Measurements from ENCODE around the gene EFCAB14. TPM values are rescaled to one million over a fixed set of nuclear protein-coding genes. Genes with fewer than 3 reads are reported as not detected.

The EFCAB14 gene
- total and polyA plus RNA-seq, 9 of the 15 experiments (the other 6 are each of a cell fraction or from before 2014, with no cell fraction given) = 7.3 to 49.0 (median 37.3) TPM

- TF ChIP-seq ATF3 (IDR thresholded peaks at IDR 0.05) = peak; percentile 13; the same call in 1 of the 2 replicates
- no peak for TF ChIP-seq ATF3 (CRISPR knock-in tag; conservative IDR thresholded peaks at IDR 0.05)
- TF ChIP-seq NFYB (IDR thresholded peaks at IDR 0.05; ENCODE audit: extremely low read depth, insufficient read length) = no peak
- TF ChIP-seq TFAM (CRISPR knock-in tag; conservative IDR thresholded peaks at IDR 0.05) = no peak
- TF ChIP-seq ZFP36 (IDR thresholded peaks at IDR 0.05; ENCODE audit: low read depth, low read length, partially characterized antibody) = no peak
- TF ChIP-seq HDAC3 (IDR thresholded peaks at IDR 0.05; ENCODE audit: borderline replicate concordance, partially characterized antibody) = peak; percentile 59
- TF ChIP-seq ELK3 (CRISPR knock-in tag; IDR thresholded peaks at IDR 0.05) = no peak
- no peak for TF ChIP-seq PPARD (CRISPR knock-in tag; IDR thresholded peaks at IDR 0.05)
- no peak for TF ChIP-seq BACH1 (tag; IDR thresholded peaks at IDR 0.05)
- no peak for TF ChIP-seq ZNF717 (CRISPR knock-in tag; IDR thresholded peaks at IDR 0.05)
- no peak for TF ChIP-seq CHD2 (IDR thresholded peaks at IDR 0.05; ENCODE audit: low read depth, low read length)
- no peak for TF ChIP-seq GABPA (tag; conservative IDR thresholded peaks at IDR 0.05; ENCODE audit: low read depth)
- no peak for TF ChIP-seq XRCC5 (IDR thresholded peaks at IDR 0.05; ENCODE audit: low read depth, low read length)
- TF ChIP-seq TAL1 (IDR thresholded peaks at IDR 0.05) = 0 out of 2 replicates have a peak, but pooled peaks have one; percentile 9
- 0 out of 2 replicates have a peak, but pooled peaks have one; percentile 15 for TF ChIP-seq ZNF592 (IDR thresholded peaks at IDR 0.05)
- TF ChIP-seq LARP7 (IDR thresholded peaks at IDR 0.05) = no peak
- TF ChIP-seq BRD4 (IDR thresholded peaks at IDR 0.05) = no peak
- TF ChIP-seq ARID1B (IDR thresholded peaks at IDR 0.05) = peak; percentile 52; the same call in 1 of the 2 replicates
- TF ChIP-seq, protein P1, sequence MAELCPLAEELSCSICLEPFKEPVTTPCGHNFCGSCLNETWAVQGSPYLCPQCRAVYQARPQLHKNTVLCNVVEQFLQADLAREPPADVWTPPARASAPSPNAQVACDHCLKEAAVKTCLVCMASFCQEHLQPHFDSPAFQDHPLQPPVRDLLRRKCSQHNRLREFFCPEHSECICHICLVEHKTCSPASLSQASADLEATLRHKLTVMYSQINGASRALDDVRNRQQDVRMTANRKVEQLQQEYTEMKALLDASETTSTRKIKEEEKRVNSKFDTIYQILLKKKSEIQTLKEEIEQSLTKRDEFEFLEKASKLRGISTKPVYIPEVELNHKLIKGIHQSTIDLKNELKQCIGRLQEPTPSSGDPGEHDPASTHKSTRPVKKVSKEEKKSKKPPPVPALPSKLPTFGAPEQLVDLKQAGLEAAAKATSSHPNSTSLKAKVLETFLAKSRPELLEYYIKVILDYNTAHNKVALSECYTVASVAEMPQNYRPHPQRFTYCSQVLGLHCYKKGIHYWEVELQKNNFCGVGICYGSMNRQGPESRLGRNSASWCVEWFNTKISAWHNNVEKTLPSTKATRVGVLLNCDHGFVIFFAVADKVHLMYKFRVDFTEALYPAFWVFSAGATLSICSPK (IDR thresholded peaks at IDR 0.05; ENCODE audit: borderline replicate concordance) = 0 out of 2 replicates have a peak, but pooled peaks have one; percentile 16
- TF ChIP-seq SMARCA5 (IDR thresholded peaks at IDR 0.05) = no peak
- TF ChIP-seq POLR2H (tag; IDR thresholded peaks at IDR 0.05; ENCODE audit: low read depth) = no peak
- TF ChIP-seq JUN (IDR thresholded peaks at IDR 0.05; ENCODE audit: borderline replicate concordance, low read depth, low read length) = no peak
- no peak for TF ChIP-seq JUN (CRISPR knock-in tag; IDR thresholded peaks at IDR 0.05; ENCODE audit: borderline replicate concordance)
- TF ChIP-seq GATAD2A (IDR thresholded peaks at IDR 0.05) = no peak
- no peak for TF ChIP-seq ZNF24 (IDR thresholded peaks at IDR 0.05)
These were observed 775 bp upstream of the EFCAB14 start (continued) for GRCh38 chr1:46719689-46720088.

Data from K562 (cell line).